Fibroblast of lung (primary cell): Measurements from ENCODE around the gene ICA1L.

Source experiments
- CTCF ChIP-seq, 2 donors: IDR thresholded peaks in 1 of 2; conservative IDR thresholded peaks in 1 of 2; 1 replicate in 1 of 2; 2 replicates in 1 of 2; pipeline ENCODE4 v1.5.1; 2011 to 2012; ENCODE audit warnings: low read length in 2 of 2, control low read depth in 1 of 2, inconsistent platforms in 1 of 2, low read depth in 1 of 2, mild to moderate bottlenecking in 1 of 2
- EZH2 ChIP-seq: IDR thresholded peaks from 2 replicates; pipeline ENCODE4 v1.5.1; 2012; ENCODE audit warnings: low read length, control low read depth, mild to moderate bottlenecking; ENCODE audit errors: missing control alignments

GRCh38 chr2:202754936-202755335 lies 116.6 kb downstream of the ICA1L start:
- TF ChIP-seq CTCF (conservative IDR thresholded peaks at IDR 0.05 in 1 of 2, IDR thresholded peaks at IDR 0.05 in 1 of 2; ENCODE audit: low read depth in 1 of 2, low read length in 2 of 2) (no peak), EZH2 (no peak)
